ENCODE measurements around the gene CTNNA2. TPM values are rescaled to one million over a fixed set of nuclear protein-coding genes. Genes with fewer than 3 reads are reported as not detected.

CTNNA2 gene
- total and polyA plus RNA-seq, 2 of the 8 experiments (the other 6 are each of a cell fraction or from before 2014, with no cell fraction given): 3.9 to 9.0 TPM

- DNase-seq (ENCODE audit: low read depth in 1 of 2, low spot score in 2 of 2): no peak
- H2BK120ac ChIP-seq (replicated peaks; ENCODE audit: low read depth, low read length): no peak overlapping the region
- CTCF ChIA-PET (ENCODE audit: partially characterized antibody): interaction anchor here (0.9 to 1.2 kb wide), 4 partner anchors 25 to 229 kb away, joined by 3 read pairs; no protein-coding TSS in a partner anchor
- H4K91ac ChIP-seq (replicated peaks; ENCODE audit: insufficient read length, low read length): no peak overlapping the region
- no peak overlapping the region for H3K4me2 ChIP-seq (ENCODE audit: insufficient read depth in 1 of 2, low read depth in 2 of 2, low read length in 2 of 2)
- H3K18ac ChIP-seq (ENCODE audit: extremely low read depth, low read length): no peak overlapping the region
- no peaks in the 10 kb centered on the region; the same call in 1 of the 2 replicates for H3K23me2 ChIP-seq (ENCODE audit: low read depth, low read length)
- no peak overlapping the region for H3K9ac ChIP-seq (replicated peaks in 1 of 4; ENCODE audit: extremely low read depth in 1 of 4, low read depth in 3 of 4, low read length in 3 of 4)
- H3K4me1 ChIP-seq (replicated peaks in 1 of 4; ENCODE audit: control insufficient read depth in 3 of 4, insufficient read depth in 4 of 4, low read length in 3 of 4): peaks cover 0 to 2% (median 0%) of the 10 kb centered on the region in 4 experiments; a peak in 1 of 7 replicates
- POLR2A ChIA-PET (ENCODE audit: partially characterized antibody): no interaction called here
- H3K9me3 ChIP-seq (ENCODE audit: insufficient read depth in 2 of 2, low read depth in 1 of 2, low read length in 1 of 2): no peaks in the 10 kb centered on the region
- H3K27ac ChIP-seq (ENCODE audit: low read depth, low read length): no peak overlapping the region
- H3K36me3 ChIP-seq (ENCODE audit: control insufficient read depth in 2 of 4, insufficient read depth in 4 of 4, low read length in 3 of 4): no peaks in the 10 kb centered on the region
- H3K4me3 ChIP-seq (ENCODE audit: extremely low read depth in 1 of 4, insufficient read depth in 2 of 4, low read depth in 3 of 4, low read length in 4 of 4): no peak overlapping the region
- no peak overlapping the region for H3K23ac ChIP-seq (ENCODE audit: insufficient read length)
- H2AFZ ChIP-seq (ENCODE audit: low read length): no peak overlapping the region
- no peak overlapping the region for H2BK15ac ChIP-seq (ENCODE audit: low read length)
- no peak overlapping the region for H4K5ac ChIP-seq (ENCODE audit: insufficient read length, low read depth, low read length)
- no peak overlapping the region for H2BK12ac ChIP-seq (ENCODE audit: low read depth, low read length)
- H2AK5ac ChIP-seq (ENCODE audit: low read depth, low read length): no peak overlapping the region
- H3K27me3 ChIP-seq (replicated peaks in 1 of 4; ENCODE audit: control insufficient read depth in 3 of 4, extremely low read depth in 1 of 4, insufficient read depth in 3 of 4, low read length in 3 of 4): no peaks in the 10 kb centered on the region
- H3K79me2 ChIP-seq (ENCODE audit: control insufficient read depth in 1 of 2, insufficient read depth in 2 of 2, low read length in 2 of 2): no peaks in the 10 kb centered on the region
- H2BK5ac ChIP-seq (ENCODE audit: low read depth, low read length): no peak overlapping the region
- H3K14ac ChIP-seq (ENCODE audit: insufficient read length): no peak overlapping the region
- no peak for FAIRE-seq
- no peak overlapping the region for H3K4ac ChIP-seq (replicated peaks; ENCODE audit: insufficient read length, low read depth, low read length)
- no peak overlapping the region for H3K56ac ChIP-seq (replicated peaks; ENCODE audit: insufficient read length, low read depth, low read length)
- H2BK20ac ChIP-seq (ENCODE audit: low read length): no peak overlapping the region
- H4K20me1 ChIP-seq (replicated peaks in 1 of 2; ENCODE audit: control insufficient read depth in 1 of 2, insufficient read depth in 2 of 2, low read length in 2 of 2): no peaks in the 10 kb centered on the region
- no peak overlapping the region for H4K8ac ChIP-seq (ENCODE audit: extremely low read depth, insufficient read depth, low read length)
- WGBS, 2 experiments (ENCODE audit: extremely low coverage in 1 of 2, insufficient coverage in 1 of 2, insufficient read length in 1 of 2, insufficient replicate concordance in 2 of 2, low coverage in 1 of 2, low lambda C conversion rate in 2 of 2, missing lambda C conversion rate in 1 of 2): 97% methylated on average over 5 of the region's 5 CpGs; no CpG with 5 or more reads in 1 of the 2 experiments
- H3K79me1 ChIP-seq (ENCODE audit: low read depth, low read length): no peaks in the 10 kb centered on the region
- no peak for TF ChIP-seq SRF (IDR thresholded peaks at IDR 0.05; ENCODE audit: low read depth, low read length)
- TF ChIP-seq TCF12 (IDR thresholded peaks at IDR 0.05; ENCODE audit: low read depth, low read length): no peak
- TF ChIP-seq CBX8 (IDR thresholded peaks at IDR 0.05; ENCODE audit: borderline replicate concordance, low read depth, low read length): no peak
- TF ChIP-seq JUND (IDR thresholded peaks at IDR 0.05; ENCODE audit: low read length): no peak
- TF ChIP-seq BCL11A (IDR thresholded peaks at IDR 0.05; ENCODE audit: low read depth in 2 of 2, low read length in 2 of 2): no peak
- no peak for TF ChIP-seq E2F6 (IDR thresholded peaks at IDR 0.05)
- TF ChIP-seq BACH1 (IDR thresholded peaks at IDR 0.05; ENCODE audit: low read length): no peak
- no peak for TF ChIP-seq CTCF (IDR thresholded peaks at IDR 0.05; ENCODE audit: control extremely low read depth in 1 of 3, insufficient read depth in 1 of 3, low read depth in 1 of 3, low read length in 3 of 3)
- TF ChIP-seq ATF2 (IDR thresholded peaks at IDR 0.05; ENCODE audit: low read length): no peak
- TF ChIP-seq MAFK (IDR thresholded peaks at IDR 0.05; ENCODE audit: low read depth, low read length): no peak
These were observed 114.4 kb downstream of the CTNNA2 start for GRCh38 chr2:79627237-79627636.

Measured in H1 (cell line).